ENCODE results near the gene SCG2.

DNA sequence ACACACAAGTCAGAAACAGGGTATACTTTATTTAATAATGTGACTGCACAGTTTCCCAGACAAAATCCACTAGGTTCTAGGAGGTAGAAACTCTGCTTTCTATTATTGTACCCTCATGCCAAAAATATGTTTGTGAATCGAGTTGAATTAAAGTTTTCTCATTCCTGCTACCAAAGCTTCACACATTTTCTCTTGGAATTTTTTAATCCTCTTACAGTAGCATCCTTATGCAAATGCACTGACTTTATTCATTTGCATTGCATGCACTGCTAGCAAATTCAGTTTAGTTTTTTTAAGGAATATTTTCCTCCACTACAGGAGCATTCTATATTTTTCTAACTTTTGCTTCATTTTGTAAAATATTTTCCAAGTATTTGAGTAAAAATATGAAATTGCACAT lies 4.8 kb upstream of the SCG2 start:
- TF ChIP-seq POLR2AphosphoS5 (IDR thresholded peaks at IDR 0.05; ENCODE audit: borderline replicate concordance, low read depth, low read length) (no peak), EZH2 (IDR thresholded peaks at IDR 0.05) (no peak), FOXP2 (optimal IDR thresholded peaks at IDR 0.05; ENCODE audit: control extremely low read depth, extremely low read length, insufficient read depth) (no peak)
